ENCODE data around the gene METTL25.

GRCh38 chr12:82350161-82350560 is 8.2 kb upstream of the METTL25 start:
- no peak for TF ChIP-seq CTCF (IDR thresholded peaks at IDR 0.05; ENCODE audit: low read length)
- TF ChIP-seq EZH2 (optimal IDR thresholded peaks at IDR 0.05; ENCODE audit: low read depth, low read length), result no peak
- no peak for TF ChIP-seq EZH2phosphoT487 (IDR thresholded peaks at IDR 0.05; ENCODE audit: low read length)
